HG03432 (cell line): ENCODE results near the gene NMNAT1.
"Not testable (repeated sequence)": the region's sequence is repeated elsewhere in the genome, so short reads cannot be mapped to it uniquely, and the experiment has no call there.

Source experiments
- ATAC-seq: cut with Tn5 transposase; IDR thresholded peaks from one replicate; pipeline ENCODE4 v1.9.1; 2021; ENCODE audit warnings: mild to moderate bottlenecking, moderate library complexity; ENCODE audit not compliant: unreplicated experiment

Gene NMNAT1

GRCh38 chr1:9917901-9918300 is 25.4 kb upstream of the NMNAT1 start:
- no peak for ATAC-seq

GRCh38 chr1:9920606-9921005 is 22.7 kb upstream of the NMNAT1 start:
- ATAC-seq = no peak

GRCh38 chr1:9922342-9922741 is 20.9 kb upstream of the NMNAT1 start:
- no peak for ATAC-seq

GRCh38 chr1:9927259-9927658 is 16.0 kb upstream of the NMNAT1 start:
- ATAC-seq = no peak

- no peak for ATAC-seq
Measured at GRCh38 chr1:9929431-9930385, 13.6 kb upstream of the NMNAT1 start.

GRCh38 chr1:9942399-9942938 is 806 bp upstream of the NMNAT1 start:
- peak; percentile 32 for ATAC-seq

GRCh38 chr1:9946315-9946714 is 3.0 kb downstream of the NMNAT1 start:
- no peak for ATAC-seq

GRCh38 chr1:9957726-9958125 is 14.5 kb downstream of the NMNAT1 start:
- ATAC-seq = no peak

GRCh38 chr1:9960011-9960410 is 16.7 kb downstream of the NMNAT1 start:
- no peak for ATAC-seq

- peak; percentile 56 for ATAC-seq
Measured at GRCh38 chr1:9960706-9961562, 17.7 kb downstream of the NMNAT1 start.

GRCh38 chr1:9984253-9984652 is 41.0 kb downstream of the NMNAT1 start:
- ATAC-seq = no peak

GRCh38 chr1:9985001-9985400 is 41.7 kb downstream of the NMNAT1 start:
- no peak for ATAC-seq

- no peak for ATAC-seq
Measured at GRCh38 chr1:9989773-9990172, 46.5 kb downstream of the NMNAT1 start.

GRCh38 chr1:9990944-9991343 is 47.7 kb downstream of the NMNAT1 start:
- no peak for ATAC-seq

GRCh38 chr1:9992910-9993309 is 49.6 kb downstream of the NMNAT1 start:
- ATAC-seq = no peak

GRCh38 chr1:9993561-9994075 is 50.3 kb downstream of the NMNAT1 start:
- ATAC-seq = no peak

- no peak for ATAC-seq
Measured at GRCh38 chr1:9996624-9997582, 53.6 kb downstream of the NMNAT1 start, which contains the start of gene RBP7. Gene RBP7, plus strand, starts transcription at chr1:9997228. Its CDS starts 31 bp downstream, at chr1:9997259.

GRCh38 chr1:10001016-10001665 is 57.9 kb downstream of the NMNAT1 start:
- no peak for ATAC-seq

- ATAC-seq = not testable (repeated sequence)
Measured at GRCh38 chr1:10005248-10005647, 62.0 kb downstream of the NMNAT1 start.
